ENCODE measurements around the gene MYO7A. TPM values are rescaled to one million over a fixed set of nuclear protein-coding genes. Genes with fewer than 3 reads are reported as not detected.

Gene MYO7A
- total RNA-seq, 1 donor from 2014 or later, result 0.97 TPM

DNA sequence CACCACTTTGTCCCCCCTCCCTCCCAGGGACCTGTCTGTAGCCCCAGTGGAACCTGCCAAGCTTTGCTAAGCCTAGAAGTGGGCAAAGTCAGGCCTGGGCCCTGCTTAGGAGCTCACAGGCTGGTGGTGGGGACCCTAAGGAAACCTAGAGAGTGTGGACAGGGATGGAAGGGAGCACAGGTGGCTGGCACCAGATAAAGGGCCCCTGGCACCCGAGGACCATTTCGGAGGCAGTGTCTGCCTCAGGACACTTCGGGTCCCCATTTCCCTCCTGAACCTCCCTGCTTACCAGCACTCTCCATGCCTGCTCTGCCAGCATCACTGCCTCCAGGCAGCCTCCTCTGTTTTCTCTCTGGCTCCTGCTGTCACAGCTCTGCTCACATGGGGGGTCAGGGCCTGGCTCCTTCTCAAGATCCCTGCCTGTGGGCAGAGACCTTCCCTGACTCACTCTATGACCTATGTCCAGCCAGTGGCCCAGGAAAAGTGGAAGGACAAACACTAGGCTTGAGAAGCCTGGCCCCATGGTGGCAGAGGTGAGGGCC lies 39.0 kb upstream of the MYO7A start:
- H3K4me3 ChIP-seq, result no peak overlapping the region
- Mint-ChIP-seq H3K27ac (no peak overlapping the region), H3K27me3 (ENCODE audit: insufficient read depth, low read depth) (peaks cover 3% of the 10 kb centered on the region), H3K36me3 (no peaks in the 10 kb centered on the region), H3K4me3 (no peak overlapping the region), H3K9me3 (no peaks in the 10 kb centered on the region), H3K4me1 (peaks cover 6% of the 10 kb centered on the region)
- H3K36me3 ChIP-seq, result no peaks in the 10 kb centered on the region
- no peak overlapping the region for H3K9ac ChIP-seq
- no peak for DNase-seq (ENCODE audit: low spot score)
- peaks cover 2% of the 10 kb centered on the region for H4K20me1 ChIP-seq (ENCODE audit: low read depth)
- no peak overlapping the region for H3K27ac ChIP-seq
- H3K79me2 ChIP-seq (ENCODE audit: low read depth), result no peaks in the 10 kb centered on the region
- H2AFZ ChIP-seq (replicated peaks), result no peak overlapping the region
- H3K4me2 ChIP-seq, result no peak overlapping the region
- H3K4me1 ChIP-seq, result no peaks in the 10 kb centered on the region
- H3F3A ChIP-seq (ENCODE audit: low read depth), result no peaks in the 10 kb centered on the region
- no peaks in the 10 kb centered on the region for H3K9me3 ChIP-seq (ENCODE audit: low read depth)
- TF ChIP-seq EZH2 (IDR thresholded peaks at IDR 0.05), result no peak
- TF ChIP-seq EZH2phosphoT487 (IDR thresholded peaks at IDR 0.05), result no peak
- TF ChIP-seq, protein P1, sequence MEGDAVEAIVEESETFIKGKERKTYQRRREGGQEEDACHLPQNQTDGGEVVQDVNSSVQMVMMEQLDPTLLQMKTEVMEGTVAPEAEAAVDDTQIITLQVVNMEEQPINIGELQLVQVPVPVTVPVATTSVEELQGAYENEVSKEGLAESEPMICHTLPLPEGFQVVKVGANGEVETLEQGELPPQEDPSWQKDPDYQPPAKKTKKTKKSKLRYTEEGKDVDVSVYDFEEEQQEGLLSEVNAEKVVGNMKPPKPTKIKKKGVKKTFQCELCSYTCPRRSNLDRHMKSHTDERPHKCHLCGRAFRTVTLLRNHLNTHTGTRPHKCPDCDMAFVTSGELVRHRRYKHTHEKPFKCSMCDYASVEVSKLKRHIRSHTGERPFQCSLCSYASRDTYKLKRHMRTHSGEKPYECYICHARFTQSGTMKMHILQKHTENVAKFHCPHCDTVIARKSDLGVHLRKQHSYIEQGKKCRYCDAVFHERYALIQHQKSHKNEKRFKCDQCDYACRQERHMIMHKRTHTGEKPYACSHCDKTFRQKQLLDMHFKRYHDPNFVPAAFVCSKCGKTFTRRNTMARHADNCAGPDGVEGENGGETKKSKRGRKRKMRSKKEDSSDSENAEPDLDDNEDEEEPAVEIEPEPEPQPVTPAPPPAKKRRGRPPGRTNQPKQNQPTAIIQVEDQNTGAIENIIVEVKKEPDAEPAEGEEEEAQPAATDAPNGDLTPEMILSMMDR (IDR thresholded peaks at IDR 0.05), result no peak
- no peaks in the 10 kb centered on the region for H3K27me3 ChIP-seq

DNA sequence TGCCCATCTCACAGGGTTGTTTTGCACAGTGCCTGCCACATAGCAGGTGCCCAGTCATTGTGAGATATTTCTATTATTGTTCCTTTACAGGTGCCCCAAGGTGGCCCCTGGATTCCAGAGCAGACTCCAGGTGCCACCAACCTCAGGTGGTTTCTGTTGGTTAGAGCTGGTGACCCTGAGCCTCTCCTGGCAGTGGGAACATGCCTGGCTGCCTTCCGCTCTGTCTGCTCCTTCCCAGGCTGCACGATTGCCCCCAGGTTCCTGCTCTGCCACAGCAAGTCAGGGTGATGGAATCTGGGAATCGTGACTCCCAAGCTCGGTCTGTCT lies 38.0 kb upstream of the MYO7A start:
- no peaks in the 10 kb centered on the region for H3K27me3 ChIP-seq
- H3K4me1 Mint-ChIP-seq, result peaks cover 6% of the 10 kb centered on the region
- H3F3A ChIP-seq (ENCODE audit: low read depth), result no peaks in the 10 kb centered on the region
- TF ChIP-seq EZH2phosphoT487 (IDR thresholded peaks at IDR 0.05) (no peak), EZH2 (IDR thresholded peaks at IDR 0.05) (no peak)
- TF ChIP-seq, protein P1 (IDR thresholded peaks at IDR 0.05), result no peak
- no peaks in the 10 kb centered on the region for H3K9me3 Mint-ChIP-seq
- H4K20me1 ChIP-seq (ENCODE audit: low read depth), result peaks cover 2% of the 10 kb centered on the region
- peaks cover 3% of the 10 kb centered on the region for H3K27me3 Mint-ChIP-seq (ENCODE audit: insufficient read depth, low read depth)
- no peak overlapping the region for H3K4me3 Mint-ChIP-seq
- DNase-seq (ENCODE audit: low spot score), result no peak
- no peak overlapping the region for H3K9ac ChIP-seq
- no peaks in the 10 kb centered on the region for H3K9me3 ChIP-seq (ENCODE audit: low read depth)
- H3K27ac Mint-ChIP-seq, result no peak overlapping the region
- H3K4me3 ChIP-seq, result no peak overlapping the region
- no peaks in the 10 kb centered on the region for H3K36me3 Mint-ChIP-seq
- H3K4me1 ChIP-seq, result no peaks in the 10 kb centered on the region
- H3K4me2 ChIP-seq, result no peak overlapping the region
- H3K27ac ChIP-seq, result no peak overlapping the region
- H3K36me3 ChIP-seq, result no peaks in the 10 kb centered on the region
- no peaks in the 10 kb centered on the region for H3K79me2 ChIP-seq (ENCODE audit: low read depth)
- H2AFZ ChIP-seq (replicated peaks), result no peak overlapping the region

DNA sequence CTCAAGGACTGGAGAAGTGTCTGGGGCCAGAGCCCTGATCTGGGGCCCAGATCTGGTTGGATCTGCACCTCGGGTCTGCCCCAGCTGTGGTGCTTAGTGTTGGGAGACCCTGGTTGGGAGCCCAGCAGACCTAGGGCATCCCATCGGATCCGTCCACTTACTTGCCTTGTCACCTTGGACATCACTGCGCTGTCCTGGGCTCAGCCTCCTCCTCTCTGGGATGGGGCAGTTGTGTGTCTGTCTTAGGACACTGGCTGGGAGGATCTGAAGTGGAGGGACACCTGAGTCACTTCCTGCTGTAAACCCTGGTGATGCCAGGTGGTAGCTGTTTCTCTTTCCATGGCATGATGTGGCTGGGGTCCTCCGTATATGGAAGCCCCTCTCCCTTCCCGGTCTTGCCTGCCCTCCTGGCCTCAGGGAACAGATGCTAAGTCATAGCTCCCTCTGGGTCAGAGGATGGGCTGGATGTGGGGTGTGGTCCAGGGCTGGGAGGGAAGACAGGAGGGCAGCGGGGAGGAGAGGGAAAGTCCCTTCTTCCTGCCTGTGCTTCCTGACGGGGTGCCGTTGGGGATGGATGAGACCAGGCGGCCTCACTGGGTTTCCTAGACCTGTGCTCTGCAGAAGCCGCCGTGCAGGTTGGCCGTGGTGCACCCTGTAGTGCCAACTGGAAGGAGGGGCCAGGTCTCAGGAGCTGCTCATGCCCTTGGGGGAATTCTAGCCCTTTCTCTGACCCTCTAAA lies 37.5 kb upstream of the MYO7A start:
- no peak for DNase-seq (ENCODE audit: low spot score)
- Mint-ChIP-seq H3K4me3 (no peak overlapping the region), H3K36me3 (no peaks in the 10 kb centered on the region), H3K9me3 (no peaks in the 10 kb centered on the region), H3K27ac (no peak overlapping the region), H3K27me3 (ENCODE audit: insufficient read depth, low read depth) (peaks cover 3% of the 10 kb centered on the region), H3K4me1 (peaks cover 6% of the 10 kb centered on the region)
- no peaks in the 10 kb centered on the region for H3K9me3 ChIP-seq (ENCODE audit: low read depth)
- H3K27me3 ChIP-seq, result no peaks in the 10 kb centered on the region
- H3K79me2 ChIP-seq (ENCODE audit: low read depth), result no peaks in the 10 kb centered on the region
- H3K4me2 ChIP-seq, result no peak overlapping the region
- H2AFZ ChIP-seq (replicated peaks), result no peak overlapping the region
- no peaks in the 10 kb centered on the region for H3K36me3 ChIP-seq
- H3K4me1 ChIP-seq, result no peaks in the 10 kb centered on the region
- H3K9ac ChIP-seq, result no peak overlapping the region
- H4K20me1 ChIP-seq (ENCODE audit: low read depth), result peaks cover 2% of the 10 kb centered on the region
- no peak for TF ChIP-seq EZH2 (IDR thresholded peaks at IDR 0.05)
- no peak for TF ChIP-seq EZH2phosphoT487 (IDR thresholded peaks at IDR 0.05)
- TF ChIP-seq, protein P1 (IDR thresholded peaks at IDR 0.05), result no peak
- H3F3A ChIP-seq (ENCODE audit: low read depth), result no peaks in the 10 kb centered on the region
- no peak overlapping the region for H3K4me3 ChIP-seq
- H3K27ac ChIP-seq, result no peak overlapping the region
